Neutrophil (primary cell): Measurements from ENCODE around the gene RAP2B.
"Not testable (repeated sequence)": the region's sequence is repeated elsewhere in the genome, so short reads cannot be mapped to it uniquely, and the experiment has no call there.

Source experiments
- H3K27ac ChIP-seq: fragments of 200-600 bp; sonication (generic); 2 replicates; pipeline ENCODE4 v1.5.1; 2016; ENCODE audit warnings: mild to moderate bottlenecking, moderate library complexity
- H3K27me3 ChIP-seq: fragments of 200-600 bp; sonication (generic); 2 replicates; pipeline ENCODE4 v1.6.0; 2016; ENCODE audit warnings: mild to moderate bottlenecking
- H3K36me3 ChIP-seq: fragments of 200-600 bp; sonication (generic); 2 replicates; pipeline ENCODE4 v1.5.1; 2017
- H3K4me1 ChIP-seq, 2 experiments: fragments of 200-600 bp in 1 of 2; sonication (generic) in 1 of 2; 1 replicate in 1 of 2; 2 replicates in 1 of 2; pipeline versions ENCODE4 v1.5.1 to v1.6.1; 2013 to 2016; ENCODE audit warnings: low read depth in 1 of 2, low read length in 1 of 2, mild to moderate bottlenecking in 1 of 2, moderate library complexity in 1 of 2; ENCODE audit not compliant: control insufficient read depth in 1 of 2, insufficient read depth in 1 of 2
- H3K4me3 ChIP-seq, 2 experiments: fragments of 200-600 bp in 1 of 2; sonication (generic) in 1 of 2; 1 replicate in 1 of 2; 2 replicates in 1 of 2; pipeline ENCODE4 v1.5.1; 2013 to 2016; ENCODE audit warnings: low read depth in 1 of 2, low read length in 1 of 2, mild to moderate bottlenecking in 1 of 2, moderate library complexity in 1 of 2
- H3K9me3 ChIP-seq: fragments of 200-600 bp; sonication (generic); 2 replicates; pipeline ENCODE4 v1.5.1; 2016
- CTCF ChIP-seq: fragments of 200-600 bp; sonication (generic); IDR thresholded peaks from 2 replicates; pipeline ENCODE4 v1.5.1; 2016; ENCODE audit warnings: antibody characterized with exemption

Gene RAP2B

GRCh38 chr3:153161714-153162512 is at the start of gene RAP2B:
Gene RAP2B (plus strand): TSS chr3:153162226. CDS start chr3:153162694, 468 bp downstream.
- Histone ChIP-seq H3K4me1 (peaks cover 45 to 55% of the 10 kb centered on the region in 2 experiments), H3K9me3 (no peaks in the 10 kb centered on the region)
- peak; percentile 60 for TF ChIP-seq CTCF

GRCh38 chr3:153113541-153113940 is 48.5 kb upstream of the RAP2B start:
- no peaks in the 10 kb centered on the region for H3K9me3 ChIP-seq
- peaks cover 0 to 7% of the 10 kb centered on the region in 2 experiments for H3K4me1 ChIP-seq
- no peaks in the 10 kb centered on the region for H3K27me3 ChIP-seq
- TF ChIP-seq CTCF: no peak
- no peak overlapping the region for H3K4me3 ChIP-seq
- no peaks in the 10 kb centered on the region for H3K36me3 ChIP-seq
- no peak overlapping the region for H3K27ac ChIP-seq

More at GRCh38 chr3:153161714-153162512, at the start of gene RAP2B:
- Histone ChIP-seq H3K36me3 (no peaks in the 10 kb centered on the region), H3K27ac (peak within 1 kb of the TSS; percentile 91), H3K4me3 (peak within 1 kb of the TSS; percentile 86 to 94), H3K27me3 (no peaks in the 10 kb centered on the region)

GRCh38 chr3:153114270-153114669 is 47.8 kb upstream of the RAP2B start:
- H3K27me3 ChIP-seq, H3K27ac ChIP-seq, H3K4me3 ChIP-seq, H3K36me3 ChIP-seq, H3K4me1 ChIP-seq, H3K9me3 ChIP-seq: not testable (repeated sequence)

- peaks cover 1 to 7% of the 10 kb centered on the region in 2 experiments for H3K4me1 ChIP-seq
- no peaks in the 10 kb centered on the region for H3K27me3 ChIP-seq
- no peak for TF ChIP-seq CTCF
These were observed 46.7 kb upstream of the RAP2B start for GRCh38 chr3:153115326-153115725.

GRCh38 chr3:153127788-153128187 is 34.2 kb upstream of the RAP2B start:
- TF ChIP-seq CTCF: no peak
- Histone ChIP-seq H3K4me1 (no peaks in the 10 kb centered on the region), H3K27me3 (no peaks in the 10 kb centered on the region), H3K27ac (no peak overlapping the region), H3K9me3 (no peaks in the 10 kb centered on the region), H3K4me3 (no peak overlapping the region), H3K36me3 (no peaks in the 10 kb centered on the region)

More at GRCh38 chr3:153115326-153115725, 46.7 kb upstream of the RAP2B start:
- H3K9me3 ChIP-seq: no peaks in the 10 kb centered on the region
- H3K4me3 ChIP-seq: no peak overlapping the region
- no peaks in the 10 kb centered on the region for H3K36me3 ChIP-seq
- H3K27ac ChIP-seq: no peak overlapping the region

- Histone ChIP-seq H3K9me3 (no peaks in the 10 kb centered on the region), H3K36me3 (no peaks in the 10 kb centered on the region), H3K4me3 (no peak overlapping the region), H3K27me3 (no peaks in the 10 kb centered on the region), H3K4me1 (no peaks in the 10 kb centered on the region), H3K27ac (no peak overlapping the region)
- no peak for TF ChIP-seq CTCF
These were observed 32.6 kb upstream of the RAP2B start for GRCh38 chr3:153129426-153129825.
